ENCODE measurements around the gene SUPT6H. TPM values are rescaled to one million over a fixed set of nuclear protein-coding genes. Genes with fewer than 3 reads are reported as not detected.

SUPT6H gene
- total and polyA plus RNA-seq, 2 donors (not counting 1 experiment from before 2014, with no cell fraction given) = 35.8 to 110 TPM

GRCh38 chr17:28748852-28749515, 87.0 kb downstream of the SUPT6H start:
- H3K27me3 Mint-ChIP-seq = no peaks in the 10 kb centered on the region
- peaks cover 45% of the 10 kb centered on the region for H3K4me1 Mint-ChIP-seq
- no peak for TF ChIP-seq EZH2 (IDR thresholded peaks at IDR 0.05; ENCODE audit: borderline replicate concordance, insufficient read depth, low read depth, low read length, poor library complexity, severe bottlenecking)
- TF ChIP-seq, protein P1, sequence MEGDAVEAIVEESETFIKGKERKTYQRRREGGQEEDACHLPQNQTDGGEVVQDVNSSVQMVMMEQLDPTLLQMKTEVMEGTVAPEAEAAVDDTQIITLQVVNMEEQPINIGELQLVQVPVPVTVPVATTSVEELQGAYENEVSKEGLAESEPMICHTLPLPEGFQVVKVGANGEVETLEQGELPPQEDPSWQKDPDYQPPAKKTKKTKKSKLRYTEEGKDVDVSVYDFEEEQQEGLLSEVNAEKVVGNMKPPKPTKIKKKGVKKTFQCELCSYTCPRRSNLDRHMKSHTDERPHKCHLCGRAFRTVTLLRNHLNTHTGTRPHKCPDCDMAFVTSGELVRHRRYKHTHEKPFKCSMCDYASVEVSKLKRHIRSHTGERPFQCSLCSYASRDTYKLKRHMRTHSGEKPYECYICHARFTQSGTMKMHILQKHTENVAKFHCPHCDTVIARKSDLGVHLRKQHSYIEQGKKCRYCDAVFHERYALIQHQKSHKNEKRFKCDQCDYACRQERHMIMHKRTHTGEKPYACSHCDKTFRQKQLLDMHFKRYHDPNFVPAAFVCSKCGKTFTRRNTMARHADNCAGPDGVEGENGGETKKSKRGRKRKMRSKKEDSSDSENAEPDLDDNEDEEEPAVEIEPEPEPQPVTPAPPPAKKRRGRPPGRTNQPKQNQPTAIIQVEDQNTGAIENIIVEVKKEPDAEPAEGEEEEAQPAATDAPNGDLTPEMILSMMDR (IDR thresholded peaks at IDR 0.05) = no peak
- H3K4me3 Mint-ChIP-seq = peak overlapping the region; percentile 39
- Histone ChIP-seq H3K9me3 (ENCODE audit: control extremely low read depth in 1 of 3, control insufficient read depth in 2 of 3, insufficient read depth in 1 of 3, low read length in 2 of 3) (no peaks in the 10 kb centered on the region), H3K27me3 (replicated peaks in 1 of 4; ENCODE audit: control extremely low read depth in 1 of 4, control insufficient read depth in 3 of 4, insufficient read depth in 4 of 4, low read length in 3 of 4) (no peaks in the 10 kb centered on the region), H3K36me3 (replicated peaks in 1 of 2; ENCODE audit: control extremely low read depth in 1 of 2, control insufficient read depth in 1 of 2, extremely low read depth in 1 of 2, insufficient read depth in 2 of 2, low read length in 1 of 2) (peaks cover 0 to 63% of the 10 kb centered on the region in 2 experiments), H3K4me1 (ENCODE audit: control insufficient read depth in 2 of 2, insufficient read depth in 2 of 2, low read length in 2 of 2) (peaks cover 36 to 40% of the 10 kb centered on the region in 2 donors), H3K27ac (ENCODE audit: low read length in 2 of 2) (peak overlapping the region in 1 of 2 donors; percentile 15), H2AFZ (ENCODE audit: insufficient read depth, low read depth, low read length, poor library complexity, severe bottlenecking) (no peak overlapping the region), H3K9ac (ENCODE audit: low read length) (no peak overlapping the region), H3K79me2 (ENCODE audit: control insufficient read depth, insufficient read depth, low read length) (peaks cover 62% of the 10 kb centered on the region), H3K4me2 (replicated peaks; ENCODE audit: low read depth, low read length, poor library complexity, severe bottlenecking) (no peak overlapping the region), H3K4me3 (ENCODE audit: control extremely low read depth in 1 of 5, extremely low read depth in 1 of 5, insufficient read depth in 1 of 5, low read depth in 2 of 5, low read length in 4 of 5) (no peak overlapping the region), H4K20me1 (ENCODE audit: control insufficient read depth, insufficient read depth, low read length, poor library complexity, severe bottlenecking) (peaks cover 84% of the 10 kb centered on the region)
- no peaks in the 10 kb centered on the region for H3K9me3 Mint-ChIP-seq (ENCODE audit: insufficient read depth)
- DNase-seq = peak; percentile 36
- CTCF ChIA-PET = interaction anchor here (0.8 to 18.9 kb wide), 10 partner anchors 10 to 178 kb away, joined by 3 to 1020 read pairs (median 12); partner anchors contain the start of genes DHRS13, NEK8, RPL23A and TLCD1
- POLR2A ChIA-PET = interaction anchor here (1.0 to 16.2 kb wide), 6 partner anchors 8 to 148 kb away, joined by 3 to 511 read pairs (median 6); partner anchors contain the start of genes FLOT2, NEK8, PROCA1 and RPL23A
- peak overlapping the region; percentile 82 for H3K27ac Mint-ChIP-seq
- WGBS (ENCODE audit: insufficient coverage) = 97% methylated on average over 15 of the region's 18 CpGs
- ATAC-seq (ENCODE audit: low read depth) = no peak
- intact Hi-C loops (cut with micrococcal nuclease) = no loop called here
